ENCODE results near the gene DIAPH2. TPM values are rescaled to one million over a fixed set of nuclear protein-coding genes. Genes with fewer than 3 reads are reported as not detected.
A peak's percentile ranks its signal among the peaks of the same experiment; 100 is the strongest.

Gene DIAPH2
- total and polyA plus RNA-seq, 2 donors (not counting 1 experiment from before 2014, with no cell fraction given), result 4.2 to 32.4 TPM

GRCh38 chrX:96861218-96861617, 176.6 kb downstream of the DIAPH2 start:
- ChIA-PET POLR2A (no interaction called here), CTCF (no interaction called here)
- Mint-ChIP-seq H3K4me3 (peak overlapping the region; percentile 47), H3K27me3 (no peaks in the 10 kb centered on the region), H3K4me1 (peaks cover 17% of the 10 kb centered on the region), H3K9me3 (ENCODE audit: insufficient read depth) (no peaks in the 10 kb centered on the region), H3K27ac (peak overlapping the region; percentile 12)
- Histone ChIP-seq H3K36me3 (replicated peaks in 1 of 2; ENCODE audit: control extremely low read depth in 1 of 2, control insufficient read depth in 1 of 2, extremely low read depth in 1 of 2, insufficient read depth in 2 of 2, low read length in 1 of 2) (no peaks in the 10 kb centered on the region), H3K9me3 (ENCODE audit: control extremely low read depth in 1 of 3, control insufficient read depth in 2 of 3, insufficient read depth in 1 of 3, low read length in 2 of 3) (peaks cover 0 to 4% (median 0%) of the 10 kb centered on the region in 3 donors), H3K4me3 (ENCODE audit: control extremely low read depth in 1 of 5, extremely low read depth in 1 of 5, insufficient read depth in 1 of 5, low read depth in 2 of 5, low read length in 4 of 5) (no peak overlapping the region), H2AFZ (ENCODE audit: insufficient read depth, low read depth, low read length, poor library complexity, severe bottlenecking) (no peak overlapping the region), H4K20me1 (ENCODE audit: control insufficient read depth, insufficient read depth, low read length, poor library complexity, severe bottlenecking) (no peaks in the 10 kb centered on the region), H3K27ac (ENCODE audit: low read length in 2 of 2) (no peak overlapping the region), H3K4me1 (ENCODE audit: control insufficient read depth in 2 of 2, insufficient read depth in 2 of 2, low read length in 2 of 2) (peaks cover 0 to 3% of the 10 kb centered on the region in 2 donors), H3K79me2 (ENCODE audit: control insufficient read depth, insufficient read depth, low read length) (no peaks in the 10 kb centered on the region), H3K27me3 (replicated peaks in 1 of 4; ENCODE audit: control extremely low read depth in 1 of 4, control insufficient read depth in 3 of 4, insufficient read depth in 4 of 4, low read length in 3 of 4) (no peaks in the 10 kb centered on the region), H3K9ac (ENCODE audit: low read length) (no peak overlapping the region), H3K4me2 (replicated peaks; ENCODE audit: low read depth, low read length, poor library complexity, severe bottlenecking) (peak overlapping the region; percentile 20)
- 0% methylated on average over 1 of the region's 3 CpGs for WGBS (ENCODE audit: insufficient coverage)
- intact Hi-C loops (cut with micrococcal nuclease), result no loop called here
- TF ChIP-seq EZH2 (IDR thresholded peaks at IDR 0.05; ENCODE audit: borderline replicate concordance, insufficient read depth, low read depth, low read length, poor library complexity, severe bottlenecking), result no peak
- TF ChIP-seq CTCF (IDR thresholded peaks at IDR 0.05), result no peak
- DNase-seq (peak; percentile 6), ATAC-seq (ENCODE audit: low read depth) (peak; percentile 28)

GRCh38 chrX:96861661-96862060, 177.0 kb downstream of the DIAPH2 start:
- Histone ChIP-seq H3K79me2 (ENCODE audit: control insufficient read depth, insufficient read depth, low read length) (no peaks in the 10 kb centered on the region), H3K27me3 (replicated peaks in 1 of 4; ENCODE audit: control extremely low read depth in 1 of 4, control insufficient read depth in 3 of 4, insufficient read depth in 4 of 4, low read length in 3 of 4) (no peaks in the 10 kb centered on the region), H3K36me3 (replicated peaks in 1 of 2; ENCODE audit: control extremely low read depth in 1 of 2, control insufficient read depth in 1 of 2, extremely low read depth in 1 of 2, insufficient read depth in 2 of 2, low read length in 1 of 2) (no peaks in the 10 kb centered on the region), H3K9me3 (ENCODE audit: control extremely low read depth in 1 of 3, control insufficient read depth in 2 of 3, insufficient read depth in 1 of 3, low read length in 2 of 3) (peaks cover 0 to 4% (median 0%) of the 10 kb centered on the region in 3 donors), H3K9ac (ENCODE audit: low read length) (no peak overlapping the region), H3K27ac (ENCODE audit: low read length in 2 of 2) (no peak overlapping the region), H4K20me1 (ENCODE audit: control insufficient read depth, insufficient read depth, low read length, poor library complexity, severe bottlenecking) (no peaks in the 10 kb centered on the region), H3K4me2 (replicated peaks; ENCODE audit: low read depth, low read length, poor library complexity, severe bottlenecking) (peak overlapping the region; percentile 20), H3K4me3 (ENCODE audit: control extremely low read depth in 1 of 5, extremely low read depth in 1 of 5, insufficient read depth in 1 of 5, low read depth in 2 of 5, low read length in 4 of 5) (no peak overlapping the region), H3K4me1 (ENCODE audit: control insufficient read depth in 2 of 2, insufficient read depth in 2 of 2, low read length in 2 of 2) (peaks cover 0 to 3% of the 10 kb centered on the region in 2 donors), H2AFZ (ENCODE audit: insufficient read depth, low read depth, low read length, poor library complexity, severe bottlenecking) (no peak overlapping the region)
- WGBS (ENCODE audit: insufficient coverage), result 83% methylated on average over 1 of the region's 4 CpGs
- no peaks in the 10 kb centered on the region for H3K9me3 Mint-ChIP-seq (ENCODE audit: insufficient read depth)
- CTCF ChIA-PET, result no interaction called here
- peaks cover 17% of the 10 kb centered on the region for H3K4me1 Mint-ChIP-seq
- TF ChIP-seq EZH2 (IDR thresholded peaks at IDR 0.05; ENCODE audit: borderline replicate concordance, insufficient read depth, low read depth, low read length, poor library complexity, severe bottlenecking) (no peak), CTCF (IDR thresholded peaks at IDR 0.05) (no peak)
- no peak overlapping the region for H3K4me3 Mint-ChIP-seq
- DNase-seq (no peak), ATAC-seq (ENCODE audit: low read depth) (no peak)
- no peaks in the 10 kb centered on the region for H3K27me3 Mint-ChIP-seq
- intact Hi-C loops (cut with micrococcal nuclease), result no loop called here
- POLR2A ChIA-PET, result no interaction called here
- H3K27ac Mint-ChIP-seq, result no peak overlapping the region

Data from B cell (primary cell).